Purkinje cell (primary cell): Measurements from ENCODE around the gene LBHD2. TPM values are rescaled to one million over a fixed set of nuclear protein-coding genes. Genes with fewer than 3 reads are reported as not detected.

Experiments
- polyA plus RNA-seq: library from polyadenylated mRNA; unstranded; fragments of >200 nt; fragmentation: Nextera tagmentation; gene quantifications from 2 replicates; pipeline ENCODE4 v1.2.1, GENCODE V29; 2014

LBHD2 gene
- polyA plus RNA-seq: 1.2 TPM in 1 of 2 replicates, not detected in the other

GRCh38 chr14:103084021-103084919, at the start of gene LBHD2:
LBHD2 (plus strand) TSS chr14:103084210; CDS start chr14:103086013, 1,803 bp downstream.

GRCh38 chr14:103057372-103058163, 26.4 kb upstream of the LBHD2 start, which contains the start of gene CDC42BPB:
CDC42BPB (minus strand) TSS chr14:103057549; CDS start chr14:103057173, 376 bp downstream.

GRCh38 chr14:103094406-103095209, 10.6 kb downstream of the LBHD2 start, which contains the start of gene EXOC3L4:
EXOC3L4 (plus strand) TSS chr14:103094725; CDS start chr14:103100220, 5,495 bp downstream.

GRCh38 chr14:103122947-103123633, 39.1 kb downstream of the LBHD2 start, which contains the start of gene TNFAIP2:
TNFAIP2 (plus strand) TSS chr14:103123461; CDS start chr14:103126458, 2,997 bp downstream.

Other genes starting within 250 kb of the LBHD2 start
- gene AMN, start 161.5 kb upstream of the LBHD2 start, polyA plus RNA-seq: not detected in 2 replicates
- gene CDC42BPB, start 26.7 kb upstream of the LBHD2 start, polyA plus RNA-seq: 2.2 and 3.0 TPM in 2 replicates
- gene EXOC3L4, start 10.5 kb downstream of the LBHD2 start, polyA plus RNA-seq: not detected in 2 replicates
- gene TNFAIP2, start 39.3 kb downstream of the LBHD2 start, polyA plus RNA-seq: 38.5 and 45.9 TPM in 2 replicates